Endothelial cell of umbilical vein (primary cell): ENCODE results near the gene PRPF8. TPM values are rescaled to one million over a fixed set of nuclear protein-coding genes. Genes with fewer than 3 reads are reported as not detected.
"Not testable (repeated sequence)": the region's sequence is repeated elsewhere in the genome, so short reads cannot be mapped to it uniquely, and the experiment has no call there.

Experiments used
- BruUV-seq: library from RNA; stranded (reverse); fragments of 400-500 nt; replicated peaks from 2 replicates; lab custom pipeline; 2021; lab: Mats Ljungman, UMichigan
- CTCF ChIA-PET: fragments of 300-600, 350-600 bp; sonication (Branson Sonifier 250); formaldehyde crosslinking; loops from one replicate; lab custom pipeline; 2021; ENCODE audit warnings: antibody characterized with exemption, inconsistent platforms; lab: Charles Lee
- POLR2A ChIA-PET: fragments of 300-600, 350-600 bp; sonication (Branson Sonifier 250); formaldehyde crosslinking; loops from one replicate; lab custom pipeline; 2021; ENCODE audit warnings: antibody characterized with exemption, inconsistent platforms; lab: Charles Lee
- DNase-seq: peaks from one replicate; pipeline ENCODE4 v3.0.0-alpha.2; 2011; ENCODE audit warnings: low read depth, low spot score
- FAIRE-seq: peaks from 2 replicates; lab custom pipeline; 2011; peaks lifted over from hg19 to GRCh38; lab: Jason Lieb, UNC
- H2AFZ ChIP-seq: 2 replicates; pipeline ENCODE4 v1.6.0; 2012; ENCODE audit warnings: low read depth, low read length, control low read depth, inconsistent platforms
- H3K27ac ChIP-seq: 2 replicates; pipeline ENCODE4 v1.5.1; 2011; ENCODE audit warnings: low read depth, mild to moderate bottlenecking, control low read depth, low read length, moderate library complexity; ENCODE audit not compliant: insufficient read depth
- H3K27me3 ChIP-seq, 2 experiments: 2 replicates each; pipeline versions ENCODE4 v1.6.0 to v1.6.1; 2011; ENCODE audit warnings: low read length in 2 of 2, mixed read lengths in 1 of 2; ENCODE audit not compliant: control insufficient read depth in 2 of 2, insufficient read depth in 2 of 2
- H3K36me3 ChIP-seq, 2 experiments: 2 replicates in 1 of 2; 3 replicates in 1 of 2; pipeline ENCODE4 v1.5.1; 2011; ENCODE audit warnings: low read length in 2 of 2, mild to moderate bottlenecking in 1 of 2, moderate library complexity in 1 of 2; ENCODE audit not compliant: control insufficient read depth in 2 of 2, insufficient read depth in 2 of 2; ENCODE audit errors: extremely low read depth in 1 of 2
- H3K4me1 ChIP-seq: 3 replicates; pipeline ENCODE4 v1.5.1; 2011; ENCODE audit warnings: mild to moderate bottlenecking, low read length; ENCODE audit not compliant: control insufficient read depth, insufficient read depth; ENCODE audit errors: extremely low read depth
- H3K4me2 ChIP-seq: 2 replicates; pipeline ENCODE4 v1.6.1; 2011; ENCODE audit warnings: low read length, control low read depth, mixed read lengths; ENCODE audit not compliant: insufficient read depth
- H3K4me3 ChIP-seq, 3 experiments: fragments of 200-600 bp in 1 of 3; sonication (generic), shearing (Covaris generic) in 1 of 3; replicated peaks in 1 of 3; 2 replicates each; pipeline ENCODE4 v1.5.1; 2011 to 2016; ENCODE audit warnings: control low read depth in 3 of 3, low read length in 3 of 3, mild to moderate bottlenecking in 2 of 3, inconsistent platforms in 1 of 3, low read depth in 1 of 3, moderate library complexity in 1 of 3; ENCODE audit not compliant: insufficient read depth in 1 of 3
- H3K79me2 ChIP-seq: 2 replicates; pipeline ENCODE4 v1.6.0; 2012; ENCODE audit warnings: low read length, inconsistent platforms; ENCODE audit not compliant: control insufficient read depth, insufficient read depth
- H3K9ac ChIP-seq: replicated peaks from 2 replicates; pipeline ENCODE3; 2011; ENCODE audit warnings: low read length, control low read depth; ENCODE audit not compliant: insufficient read depth; ENCODE audit errors: extremely low read depth
- H3K9me1 ChIP-seq: replicated peaks from 3 replicates; pipeline ENCODE4 v1.6.0; 2011; ENCODE audit warnings: mild to moderate bottlenecking, low read length; ENCODE audit not compliant: control insufficient read depth, insufficient read depth; ENCODE audit errors: extremely low read depth
- H3K9me3 ChIP-seq: replicated peaks from 2 replicates; pipeline ENCODE4 v1.5.1; 2012; ENCODE audit warnings: low read length, inconsistent platforms; ENCODE audit not compliant: control insufficient read depth, insufficient read depth
- H4K20me1 ChIP-seq: replicated peaks from 2 replicates; pipeline ENCODE3; 2011; ENCODE audit warnings: mild to moderate bottlenecking, low read length; ENCODE audit not compliant: control insufficient read depth, insufficient read depth; ENCODE audit errors: extremely low read depth
- EZH2 ChIP-seq: IDR thresholded peaks from 2 replicates; pipeline ENCODE4 v1.6.1; 2012; ENCODE audit warnings: borderline replicate concordance, low read depth, mild to moderate bottlenecking, moderate library complexity, low read length, inconsistent platforms; ENCODE audit not compliant: severe bottlenecking
- FOS ChIP-seq: IDR thresholded peaks from 2 replicates; pipeline ENCODE4 v1.6.1; 2011; ENCODE audit warnings: mild to moderate bottlenecking, low read length, moderate library complexity, borderline replicate concordance; ENCODE audit not compliant: insufficient read depth
- GATA2 ChIP-seq: IDR thresholded peaks from 2 replicates; pipeline ENCODE4 v1.7.0; 2011; ENCODE audit warnings: low read depth, mild to moderate bottlenecking, moderate library complexity, mixed read lengths, low read length; ENCODE audit not compliant: insufficient read length, insufficient read depth
- JUN ChIP-seq: IDR thresholded peaks from 2 replicates; pipeline ENCODE4 v1.6.1; 2011; ENCODE audit warnings: borderline replicate concordance, low read depth; ENCODE audit not compliant: insufficient read length, insufficient read depth
- MYC ChIP-seq: IDR thresholded peaks from one replicate; pipeline ENCODE4 v1.6.1; 2011; ENCODE audit warnings: mild to moderate bottlenecking, low read depth, low read length
- POLR2A ChIP-seq: IDR thresholded peaks from 2 replicates; pipeline ENCODE4 v1.6.1; 2012; ENCODE audit warnings: low read depth, mild to moderate bottlenecking, control low read depth, low read length
- dilution Hi-C: fragments of 300-500 bp; cut with MboI; formaldehyde crosslinking; loops from one replicate; pipeline ENCODE4 v1.15.0; 2019; ENCODE audit warnings: low sequenced_read_pairs; ENCODE audit not compliant: extremely low pct_ligation_motif_present
- intact Hi-C: fragments of 100-400 bp; cut with micrococcal nuclease; formaldehyde crosslinking; loops from one replicate; pipeline ENCODE4 v1.10.0; 2022
- polyA plus RNA-seq, 4 experiments: library from polyadenylated mRNA; depleted of rRNA in 3 of 4; stranded (reverse) in 3 of 4; unstranded in 1 of 4; fragments of >200 nt; gene quantifications; 2 replicates each; pipeline versions ENCODE4 v1.2.1 to v1.2.3, GENCODE V29; 2011 to 2012; ENCODE audit warnings: missing spikeins in 1 of 4
- total RNA-seq: library from RNA; stranded (reverse); gene quantifications from 2 replicates; pipeline ENCODE4 v1.2.3, GENCODE V29; 2021

The PRPF8 gene
- total and polyA plus RNA-seq, 2 donors (not counting 3 experiments of a cell fraction or from before 2014, with no cell fraction given) = 215 to 301 TPM

GRCh38 chr17:1703063-1703462 lies 18.4 kb upstream of the PRPF8 start:
- Histone ChIP-seq H3K4me3 (no peak overlapping the region), H3K4me2 (no peak overlapping the region), H4K20me1 (no peaks in the 10 kb centered on the region), H3K27ac (no peak overlapping the region), H3K9me3 (no peaks in the 10 kb centered on the region), H3K4me1 (no peaks in the 10 kb centered on the region), H3K36me3 (no peaks in the 10 kb centered on the region), H2AFZ (no peak overlapping the region), H3K27me3 (no peaks in the 10 kb centered on the region), H3K9ac (no peak overlapping the region), H3K79me2 (no peaks in the 10 kb centered on the region), H3K9me1 (no peaks in the 10 kb centered on the region)
- ChIA-PET POLR2A (no interaction called here), CTCF (no interaction called here)
- FAIRE-seq (no peak), DNase-seq (no peak)
- intact Hi-C loops (no loop called here), dilution Hi-C loops (no loop called here)
- no TSS peak for BruUV-seq
- TF ChIP-seq FOS (no peak), MYC (no peak), GATA2 (no peak), POLR2A (no peak), JUN (no peak), EZH2 (no peak)

- BruUV-seq, H2AFZ ChIP-seq, H3K4me1 ChIP-seq, DNase-seq, CTCF ChIA-PET, H3K4me3 ChIP-seq, POLR2A ChIA-PET, H3K9ac ChIP-seq, intact Hi-C loops, H3K27ac ChIP-seq, H3K36me3 ChIP-seq, H3K27me3 ChIP-seq, H3K79me2 ChIP-seq, H4K20me1 ChIP-seq, FAIRE-seq, H3K9me1 ChIP-seq, dilution Hi-C loops, H3K9me3 ChIP-seq, H3K4me2 ChIP-seq: not testable (repeated sequence)
Observed at GRCh38 chr17:1699891-1700290, 15.2 kb upstream of the PRPF8 start.
